Amniotic epithelial cell (primary cell): Measurements from ENCODE around the gene MTHFD2L.

Experiments
- DNase-seq: peaks from one replicate; pipeline ENCODE4 v3.0.0-alpha.2; 2010; ENCODE audit warnings: low read depth

Gene MTHFD2L

DNA sequence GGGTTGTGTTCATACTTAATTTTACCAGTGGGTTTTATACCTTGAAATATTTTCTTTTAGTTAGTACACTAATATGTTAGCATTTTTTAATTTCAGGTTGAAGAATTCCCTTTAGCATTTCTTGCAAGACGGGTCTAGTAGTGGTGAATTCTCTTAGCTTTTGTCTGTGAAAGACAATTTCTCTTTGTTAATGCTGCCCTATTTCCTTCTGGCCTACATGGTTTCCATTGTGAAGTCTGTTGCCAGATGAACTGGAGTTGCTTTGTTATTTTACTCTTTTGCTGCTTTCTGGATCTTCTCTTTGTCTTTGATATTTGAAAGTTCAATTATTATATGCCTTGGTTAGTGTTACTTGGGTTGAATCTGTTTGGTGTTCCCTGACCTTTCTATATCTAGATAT is 25.0 kb upstream of the MTHFD2L start:
- no peak for DNase-seq

DNA sequence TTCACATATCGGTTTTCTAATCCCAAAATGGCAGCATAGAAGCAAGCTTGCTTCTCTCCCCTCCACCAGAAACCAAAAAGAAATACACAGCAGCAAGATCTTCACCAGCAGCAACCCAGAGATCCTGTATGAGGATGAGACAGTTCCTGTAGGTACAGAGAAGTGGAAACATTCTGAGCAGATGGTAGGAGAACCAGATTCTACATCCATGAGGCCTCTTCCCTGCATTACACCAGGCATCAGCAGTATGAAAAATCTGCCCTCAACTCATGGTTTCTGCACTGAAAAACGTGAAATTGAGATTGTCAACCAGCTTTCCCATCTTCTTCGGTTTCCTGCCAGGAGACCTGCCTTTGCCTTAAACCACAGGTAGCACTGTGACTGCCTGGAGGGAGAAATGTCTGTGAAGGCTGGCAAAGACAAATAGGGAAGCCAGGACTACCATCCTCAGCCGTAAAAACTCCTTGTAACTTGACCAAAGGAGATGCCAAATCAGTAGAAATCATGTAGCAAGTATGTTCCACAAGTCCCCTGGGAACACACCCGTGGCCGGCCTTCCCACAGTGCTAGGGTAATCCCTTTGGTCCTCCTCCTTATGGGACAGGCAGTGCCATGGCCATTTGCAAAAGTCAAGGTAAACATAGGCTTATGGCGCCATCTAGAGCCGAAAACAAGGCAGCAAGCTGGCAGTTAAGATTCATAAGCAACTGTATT is 24.0 kb upstream of the MTHFD2L start:
- DNase-seq: peak; percentile 84

DNA sequence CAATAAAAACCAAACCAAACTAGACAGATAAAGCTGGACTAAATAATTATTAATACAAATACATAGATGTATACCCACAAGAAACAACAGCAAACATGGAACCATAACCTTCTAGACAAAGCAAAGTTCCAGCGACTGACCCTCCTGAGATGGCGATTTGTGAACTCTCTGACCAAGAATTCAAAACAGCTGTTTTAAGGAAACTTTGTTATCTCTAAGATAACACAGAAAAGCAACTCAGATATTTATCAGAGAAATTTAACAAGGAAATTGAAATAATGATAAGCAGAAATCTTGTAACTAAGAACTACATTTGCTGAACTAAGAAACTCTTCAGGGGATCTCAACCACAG is 23.4 kb upstream of the MTHFD2L start:
- no peak for DNase-seq

DNA sequence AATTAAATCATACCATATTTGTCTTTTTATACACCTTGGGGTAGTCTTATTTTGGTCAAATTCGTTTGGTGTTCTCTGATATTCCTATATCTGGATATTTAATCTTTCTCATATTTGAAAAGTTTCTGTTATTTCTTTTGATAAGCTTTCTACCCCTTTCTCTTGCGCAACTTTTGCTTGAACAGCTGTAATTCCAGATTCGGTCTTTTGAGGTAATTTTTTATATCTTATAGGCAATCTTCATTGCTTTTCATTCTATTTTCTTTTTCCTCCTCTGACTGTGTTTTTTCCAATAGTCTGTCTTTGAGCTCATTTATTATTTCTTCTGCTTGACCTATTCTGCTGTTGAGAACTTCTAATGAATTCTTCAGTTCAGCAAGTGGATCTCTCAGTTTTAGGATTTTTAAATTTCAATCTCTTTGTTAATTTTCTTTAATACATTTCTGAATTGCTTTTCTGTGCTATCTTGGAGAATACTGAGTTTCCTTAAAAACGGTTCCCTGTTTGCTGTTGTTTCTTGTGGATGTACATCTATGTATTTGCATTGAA is 11.3 kb upstream of the MTHFD2L start:
- no peak for DNase-seq

DNA sequence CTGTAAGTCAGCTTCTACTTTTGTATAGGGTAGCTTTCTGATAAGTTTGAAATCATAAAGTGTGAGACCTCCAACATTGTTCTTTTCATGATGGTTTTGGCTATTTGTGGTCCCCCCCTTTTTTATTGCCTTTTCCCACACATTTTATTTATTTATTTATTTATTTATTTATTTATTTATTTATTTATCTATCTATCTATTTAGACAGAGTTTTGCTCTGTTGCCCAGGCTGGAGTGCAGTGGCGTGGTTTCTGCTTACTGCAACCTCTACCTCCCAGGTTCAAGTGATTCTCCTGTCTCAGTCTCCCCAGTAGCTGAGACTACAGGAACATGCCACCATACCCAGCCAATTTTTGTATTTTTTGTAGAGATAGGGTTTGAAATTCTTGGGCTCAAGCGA is 9.7 kb upstream of the MTHFD2L start:
- no peak for DNase-seq

DNA sequence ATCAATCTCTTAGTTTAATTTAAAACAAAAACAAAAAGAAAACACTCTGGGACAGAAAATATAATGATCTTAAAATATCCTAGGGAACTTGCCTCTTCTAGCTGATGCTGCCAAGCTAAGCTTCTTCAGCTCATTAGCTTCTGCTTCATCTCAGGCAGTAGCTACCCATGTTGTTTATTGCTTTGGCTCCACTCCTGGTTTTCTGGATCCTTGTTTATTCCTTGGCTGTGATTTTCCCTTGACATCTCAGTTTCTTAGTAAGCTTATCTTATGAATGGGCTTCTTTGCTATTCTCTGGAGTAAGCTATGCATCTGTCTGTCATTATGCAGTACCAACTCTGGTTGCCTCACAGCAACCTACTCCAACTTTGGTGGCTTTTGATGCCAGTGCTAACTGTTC is 5.1 kb upstream of the MTHFD2L start:
- DNase-seq: peak; percentile 31

DNA sequence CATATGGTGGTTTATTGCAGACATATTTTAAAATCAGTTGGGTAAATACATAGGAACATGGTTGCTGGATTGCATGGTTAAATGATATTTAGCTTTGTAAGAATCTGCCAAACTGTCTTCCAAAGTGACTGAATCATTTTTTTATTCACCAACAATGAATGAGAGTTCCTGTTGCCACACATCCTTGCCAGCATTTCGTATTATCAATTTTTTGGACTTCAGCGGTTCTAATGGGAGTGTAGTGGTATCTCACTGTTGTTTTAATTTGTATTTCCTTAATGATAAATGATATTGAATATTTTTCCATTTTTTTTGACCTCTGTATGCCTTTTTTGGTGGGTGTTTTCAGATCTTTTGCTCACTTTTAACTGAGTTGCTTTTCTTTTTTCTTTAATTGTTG is 1.4 kb upstream of the MTHFD2L start:
- DNase-seq: no peak

DNA sequence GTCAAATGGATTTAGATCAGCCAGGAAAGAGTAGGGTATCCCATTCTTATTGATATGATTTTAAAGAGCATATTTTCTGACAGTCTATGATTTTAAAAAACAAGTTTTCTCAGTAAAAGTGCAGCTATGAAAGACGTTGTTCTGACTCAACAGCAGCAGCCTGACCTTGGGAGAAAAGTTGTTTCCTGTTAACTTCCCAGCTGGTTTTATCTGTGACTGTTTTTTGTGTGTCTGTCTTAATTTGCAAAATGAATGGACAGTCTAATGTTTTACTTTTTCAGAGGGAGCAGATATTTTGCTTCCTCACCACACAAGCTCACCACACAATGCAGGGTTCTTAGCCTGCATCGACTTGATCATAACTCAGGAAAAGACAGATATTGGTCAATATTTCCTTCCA is 764 bp upstream of the MTHFD2L start:
- DNase-seq: peak; percentile 81

DNA sequence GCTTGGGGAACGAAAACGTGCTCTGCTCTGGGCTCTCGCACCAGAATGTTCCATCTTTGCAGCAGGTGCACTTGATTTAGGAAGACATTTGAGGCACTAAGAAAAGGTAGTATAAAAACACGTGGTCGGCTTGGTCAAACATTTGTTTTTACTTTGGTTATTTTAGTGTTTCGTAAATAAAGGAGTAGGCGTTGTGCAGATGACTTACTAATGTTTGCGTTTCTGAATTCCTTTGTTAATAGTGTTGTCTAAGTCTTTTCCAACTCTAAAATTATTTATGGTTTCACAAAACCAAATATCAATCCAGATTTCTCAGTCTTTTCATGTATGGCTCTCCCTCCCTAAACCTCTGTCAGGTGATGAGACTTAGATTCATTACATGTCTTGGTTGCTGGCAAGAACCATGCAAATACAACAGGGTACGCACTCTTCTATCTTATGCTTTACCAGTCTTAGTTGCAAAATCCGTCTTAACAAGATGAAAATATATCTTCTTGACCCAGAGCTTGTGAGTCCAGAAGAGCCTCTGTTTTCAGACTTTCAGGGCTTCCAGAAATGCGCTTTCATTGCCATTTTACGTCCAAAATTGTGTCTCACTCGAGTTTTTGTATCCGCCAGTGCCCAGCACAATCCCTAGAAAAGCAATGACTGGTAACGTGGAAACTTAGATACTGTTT is 686 bp downstream of the MTHFD2L start:
- DNase-seq: peak; percentile 45

DNA sequence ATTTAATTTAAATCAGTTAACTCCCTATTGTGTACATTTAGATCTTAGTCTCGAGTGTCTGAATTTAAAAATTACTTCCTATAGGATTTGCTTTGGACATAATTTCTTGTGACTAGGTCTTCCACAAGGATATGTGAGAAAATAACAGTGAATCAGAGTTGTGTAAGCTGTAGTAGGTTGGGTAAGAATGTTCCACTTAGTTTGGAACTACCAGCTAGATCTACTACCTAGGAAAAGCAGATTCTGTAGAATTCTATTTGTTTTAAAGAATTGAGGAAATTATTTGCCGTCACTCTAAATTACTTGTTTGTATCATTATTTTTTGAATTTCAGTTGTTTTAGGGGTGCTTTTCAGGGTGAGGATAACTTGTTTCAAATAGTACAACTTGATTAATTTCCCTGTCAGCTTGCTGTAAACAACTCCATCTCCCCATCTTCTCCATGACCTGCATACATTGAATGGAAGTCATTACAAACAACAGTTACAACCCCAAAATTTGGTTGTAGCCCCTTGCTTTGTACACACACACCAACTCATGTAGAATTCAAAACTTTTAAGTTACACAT is 1.3 kb downstream of the MTHFD2L start:
- DNase-seq: peak; percentile 86

DNA sequence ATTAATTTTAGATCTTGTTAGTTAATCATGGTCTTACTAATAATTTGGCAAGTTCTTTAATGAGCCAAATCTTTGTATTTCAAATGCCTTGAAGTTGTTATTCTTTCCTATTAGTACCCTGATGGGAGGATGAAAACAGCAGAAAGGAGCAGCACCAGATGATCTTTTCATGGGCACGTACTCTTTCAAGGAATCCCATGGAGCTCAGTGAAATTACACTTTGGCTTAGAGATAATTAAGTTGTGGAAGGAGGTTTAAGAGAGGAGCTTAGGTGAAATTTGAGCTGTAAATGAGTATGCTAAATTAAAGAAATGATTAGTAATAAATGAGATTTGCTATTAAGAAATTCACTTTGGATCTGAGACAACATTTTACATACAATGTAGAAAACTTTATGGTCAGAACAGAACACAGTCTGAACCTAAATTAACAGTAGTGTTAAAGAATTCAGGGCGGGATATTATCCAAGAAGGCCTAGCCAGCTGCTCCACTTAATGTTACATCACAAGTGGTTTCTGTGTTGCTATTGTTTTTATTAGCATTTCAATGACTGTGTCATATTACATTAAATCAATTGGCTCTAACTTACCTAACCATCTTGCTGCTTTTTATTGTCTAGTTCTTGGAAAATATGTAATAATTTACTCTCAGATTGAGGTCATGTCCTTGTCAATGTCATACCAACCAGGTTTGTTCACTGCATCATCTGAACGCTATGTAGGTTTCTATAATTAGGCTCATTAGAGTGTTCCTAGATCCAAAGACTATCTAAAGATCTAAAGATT is 3.9 kb downstream of the MTHFD2L start:
- peak; percentile 6 for DNase-seq

DNA sequence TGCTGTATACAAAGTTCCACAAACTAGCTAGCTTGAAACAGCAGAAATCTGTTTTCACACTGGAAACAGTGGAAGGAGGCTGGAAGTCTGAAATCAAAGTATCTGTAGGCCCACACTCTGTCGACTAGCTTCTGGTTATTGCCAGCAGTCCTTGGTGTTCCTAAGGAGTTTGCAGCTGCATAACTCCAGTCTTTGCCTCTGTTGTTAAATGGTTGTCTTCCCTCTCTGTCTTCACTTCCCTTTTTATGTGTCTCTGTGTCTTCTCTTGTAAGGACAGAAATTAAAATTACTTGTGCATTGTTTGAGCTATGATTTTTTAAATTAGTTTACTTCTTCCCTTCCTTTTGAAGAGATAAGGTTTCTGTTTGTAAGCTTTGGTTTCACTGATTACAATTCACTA is 8.2 kb downstream of the MTHFD2L start:
- DNase-seq: no peak

DNA sequence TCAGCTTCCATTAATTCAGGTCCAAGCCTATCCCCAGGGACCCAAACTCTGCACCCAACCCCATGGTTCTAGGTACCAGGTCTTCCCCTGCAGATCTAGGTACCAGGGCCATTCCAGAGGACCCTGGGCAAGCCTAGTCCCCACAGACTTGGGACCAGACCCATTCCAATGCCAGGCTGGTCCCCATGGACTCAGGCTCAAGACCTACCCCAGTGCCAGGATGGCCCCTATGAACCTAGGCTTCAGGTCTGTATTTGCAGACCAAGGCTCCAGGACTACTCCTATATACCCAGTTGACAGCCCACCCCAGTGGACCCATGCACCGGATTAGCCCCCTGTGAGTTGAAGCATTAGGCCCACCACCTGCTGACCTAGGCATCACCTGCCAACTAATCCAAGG is 8.9 kb downstream of the MTHFD2L start:
- DNase-seq: no peak

DNA sequence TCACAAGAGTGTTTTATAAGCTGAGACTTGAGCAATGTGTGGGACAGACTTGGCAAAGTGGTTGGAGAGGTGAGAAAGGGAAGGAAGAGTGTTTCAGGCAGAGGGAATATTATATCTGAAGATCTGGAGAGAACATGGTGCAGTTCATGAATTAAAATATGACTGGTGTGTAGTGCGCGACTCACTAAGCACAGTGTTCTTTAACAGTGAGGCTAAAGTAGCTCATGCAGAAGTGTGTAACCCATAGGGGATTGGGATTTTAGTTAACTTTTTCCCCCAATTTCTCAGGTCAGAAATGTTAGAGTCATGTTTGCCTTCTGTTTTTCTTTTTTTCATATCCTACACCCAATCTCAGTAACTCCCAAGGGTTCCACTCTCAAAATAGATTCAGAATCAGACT is 9.7 kb downstream of the MTHFD2L start:
- DNase-seq: peak; percentile 7

DNA sequence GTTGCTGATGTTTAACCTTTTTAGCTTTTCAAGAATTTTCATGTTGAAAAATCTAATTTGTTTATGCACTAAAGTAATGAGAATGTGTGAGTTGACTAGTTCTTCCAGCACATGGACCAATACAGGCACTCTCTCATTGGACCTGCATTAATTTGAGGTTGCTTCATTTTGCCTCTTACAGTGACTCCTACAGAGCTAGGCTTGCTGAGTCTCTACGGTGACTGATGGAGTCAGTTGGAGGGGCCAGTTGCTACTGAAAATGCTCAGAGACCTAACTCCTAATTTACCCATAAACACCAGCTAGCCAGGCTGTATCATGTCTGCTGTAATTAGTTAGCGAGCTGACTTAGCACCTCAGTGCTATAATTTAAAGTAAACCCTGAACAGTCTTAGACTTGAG is 10.9 kb downstream of the MTHFD2L start:
- no peak for DNase-seq

DNA sequence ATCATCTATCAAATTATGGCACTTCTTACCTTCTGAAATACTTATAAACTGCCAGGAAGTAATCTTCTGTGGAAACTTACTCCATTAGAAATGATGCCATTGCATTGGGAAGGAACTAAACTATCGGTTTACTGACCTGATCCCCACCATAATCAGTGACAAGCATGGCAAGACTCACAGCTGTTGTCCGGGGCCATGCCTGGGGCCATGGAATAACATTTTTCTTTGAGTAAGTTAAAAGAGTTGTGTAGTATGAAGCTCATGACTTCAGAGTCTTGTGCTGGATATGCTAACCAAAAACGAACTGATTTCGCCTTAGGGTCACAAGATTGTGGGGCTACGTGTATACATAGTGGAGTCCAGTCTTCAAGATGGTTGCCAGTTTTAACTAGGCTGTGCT is 15.4 kb downstream of the MTHFD2L start:
- no peak for DNase-seq

DNA sequence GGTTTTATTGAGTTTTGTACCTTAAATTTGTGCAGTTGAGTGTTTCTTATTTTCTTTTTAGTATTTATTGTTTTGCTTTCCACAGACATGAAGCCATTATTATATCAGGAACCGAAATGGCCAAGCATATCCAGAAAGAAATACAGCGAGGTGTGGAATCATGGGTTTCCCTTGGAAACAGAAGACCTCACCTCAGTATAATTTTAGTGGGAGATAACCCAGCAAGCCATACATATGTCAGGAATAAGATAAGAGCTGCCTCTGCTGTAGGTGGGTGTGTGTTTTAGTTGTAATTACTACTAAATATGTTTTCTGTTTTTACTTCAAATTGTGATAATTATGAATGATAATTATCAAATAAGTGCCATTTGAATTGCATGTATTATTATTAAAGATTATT is 16.5 kb downstream of the MTHFD2L start:
- DNase-seq: no peak

DNA sequence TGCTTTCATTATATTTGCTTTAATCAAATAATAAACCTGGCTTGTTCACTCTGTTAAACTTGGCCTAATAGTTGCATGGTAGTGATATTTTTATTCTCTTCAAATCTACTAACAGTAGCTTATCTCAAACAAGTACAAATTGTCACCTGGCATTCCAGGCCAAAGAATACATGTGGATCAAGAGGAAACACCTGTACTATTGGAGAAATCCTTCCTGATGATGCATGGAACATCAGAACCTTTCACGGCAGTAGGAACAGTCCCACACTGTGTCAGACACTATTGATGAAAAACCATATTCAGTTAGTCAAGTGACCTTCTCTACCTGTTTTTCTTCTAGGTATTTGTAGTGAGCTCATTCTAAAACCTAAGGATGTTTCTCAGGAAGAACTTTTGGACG is 17.0 kb downstream of the MTHFD2L start:
- DNase-seq: no peak

DNA sequence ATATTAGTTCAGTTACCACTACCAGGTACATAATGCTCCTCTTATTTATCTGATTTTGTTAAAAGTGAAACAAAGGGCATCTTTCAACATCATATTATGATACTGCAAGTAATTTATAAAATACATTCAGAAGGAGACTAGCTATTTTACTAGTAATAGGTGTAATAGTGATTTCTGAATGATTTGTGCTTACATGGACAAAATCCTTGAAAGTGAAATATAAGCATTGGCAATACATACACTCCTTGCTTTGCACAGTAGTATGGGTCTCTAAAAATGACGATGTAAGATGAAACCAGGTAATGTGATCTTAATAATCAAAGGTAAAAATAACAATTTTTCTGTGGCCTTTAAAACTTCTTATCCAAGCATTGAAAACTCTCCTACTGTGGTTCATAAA is 17.5 kb downstream of the MTHFD2L start:
- DNase-seq: no peak

DNA sequence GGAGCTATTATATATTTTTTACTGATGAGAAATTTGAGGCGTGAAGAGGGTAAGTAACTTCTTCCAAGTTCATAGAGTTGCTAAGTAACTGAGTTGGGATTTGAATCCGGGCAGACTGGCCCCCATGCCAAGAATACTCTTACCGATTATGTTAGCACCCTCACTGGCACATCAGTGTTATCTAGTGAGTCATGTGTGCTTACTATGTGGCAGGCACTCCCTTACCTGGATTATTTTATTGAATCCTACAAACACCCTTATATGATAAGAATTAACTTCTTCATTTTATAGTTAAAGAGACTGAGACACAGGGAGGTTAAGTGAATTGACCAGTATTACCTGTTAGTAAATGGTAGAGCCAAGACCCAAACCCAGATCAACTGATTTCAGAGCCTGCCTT is 20.9 kb downstream of the MTHFD2L start:
- no peak for DNase-seq

DNA sequence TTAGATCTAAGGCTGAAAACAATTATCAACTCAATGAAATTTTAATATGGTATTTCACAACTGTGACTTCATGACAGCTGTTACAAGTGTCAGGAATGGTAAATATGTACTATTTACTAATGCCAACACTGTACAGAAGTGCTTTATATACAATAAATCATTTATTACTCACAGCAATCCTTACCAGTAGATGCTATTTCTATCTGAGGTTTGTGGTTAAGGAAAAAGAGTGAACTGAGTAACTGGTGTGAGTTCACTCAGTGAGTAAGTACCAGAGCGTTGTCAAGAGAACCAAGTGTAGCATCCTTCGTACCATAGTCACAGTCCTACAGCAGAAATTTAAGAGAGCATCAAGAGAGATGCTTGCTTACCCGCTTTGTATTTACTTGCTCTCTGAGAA is 23.3 kb downstream of the MTHFD2L start:
- peak; percentile 92 for DNase-seq

DNA sequence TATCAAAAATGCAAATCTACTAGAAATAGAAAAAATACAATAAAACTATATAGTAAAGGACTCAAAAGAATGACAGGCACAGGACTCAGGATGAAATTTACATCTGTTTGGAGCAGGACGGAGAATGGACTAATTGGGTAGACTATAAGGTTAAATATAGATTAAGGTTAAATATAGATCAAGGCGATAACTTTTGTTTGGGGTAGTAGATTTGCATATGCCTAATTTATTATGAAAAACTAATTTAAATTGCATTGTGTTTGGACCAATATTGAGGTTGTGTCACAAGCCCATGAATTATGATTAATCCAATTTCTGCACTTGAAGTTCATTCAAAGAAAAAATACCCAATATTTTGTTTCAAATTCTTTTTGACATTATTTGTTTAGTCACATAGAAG is 31.0 kb downstream of the MTHFD2L start:
- DNase-seq: no peak
